D721Med (cell line): ENCODE data around the gene RARB.

Experiments used
- DNase-seq: peaks from one replicate; pipeline ENCODE4 v3.0.0; 2011; ENCODE audit warnings: low spot score; ENCODE audit not compliant: insufficient read length
- FAIRE-seq: peaks from 2 replicates; lab custom pipeline; 2011; peaks lifted over from hg19 to GRCh38; lab: Jason Lieb, UNC
- TF ChIP-seq, protein P1 (sequence below): IDR thresholded peaks from 2 replicates; pipeline ENCODE4 v1.5.1; 2012; ENCODE audit warnings: mild to moderate bottlenecking, control low read depth; ENCODE audit not compliant: insufficient read depth; ENCODE audit errors: missing control alignments

RARB gene

DNA sequence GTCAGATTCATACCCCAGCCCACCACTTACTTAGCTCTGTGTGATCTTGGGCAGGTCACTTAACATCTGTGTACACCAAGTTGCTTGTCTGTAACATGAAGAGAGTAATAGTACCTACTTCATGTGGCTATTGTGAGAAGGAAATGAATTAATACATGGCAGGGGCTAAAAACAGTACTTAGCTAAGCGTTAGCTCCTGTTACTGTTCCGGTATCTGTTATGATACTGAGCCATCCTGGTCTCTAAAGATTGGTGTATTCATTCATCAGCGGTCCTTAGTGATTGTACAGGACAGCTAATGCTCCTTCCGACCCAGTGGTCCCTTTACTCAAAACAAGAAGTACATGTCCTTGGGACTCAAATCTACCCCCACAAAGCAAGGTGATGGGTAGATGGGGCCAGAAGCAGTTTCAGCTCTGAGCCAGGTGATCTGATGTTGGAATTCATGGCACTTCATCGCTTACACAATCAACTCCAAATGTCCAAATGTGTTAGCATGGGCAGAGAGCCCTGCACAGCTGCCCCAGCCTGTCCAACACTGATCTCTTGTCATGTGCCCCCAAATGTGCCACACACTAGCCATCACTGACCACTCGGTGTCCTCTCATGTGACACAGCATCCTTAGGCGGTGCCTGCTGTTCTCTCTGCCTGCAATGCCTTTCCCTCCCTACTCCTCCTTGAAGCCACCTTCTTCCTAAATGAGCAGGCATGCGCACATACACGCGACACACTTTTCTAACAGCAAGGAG is 84.1 kb downstream of the RARB start:
- no peak for DNase-seq
- FAIRE-seq: no peak
- TF ChIP-seq, protein P1, sequence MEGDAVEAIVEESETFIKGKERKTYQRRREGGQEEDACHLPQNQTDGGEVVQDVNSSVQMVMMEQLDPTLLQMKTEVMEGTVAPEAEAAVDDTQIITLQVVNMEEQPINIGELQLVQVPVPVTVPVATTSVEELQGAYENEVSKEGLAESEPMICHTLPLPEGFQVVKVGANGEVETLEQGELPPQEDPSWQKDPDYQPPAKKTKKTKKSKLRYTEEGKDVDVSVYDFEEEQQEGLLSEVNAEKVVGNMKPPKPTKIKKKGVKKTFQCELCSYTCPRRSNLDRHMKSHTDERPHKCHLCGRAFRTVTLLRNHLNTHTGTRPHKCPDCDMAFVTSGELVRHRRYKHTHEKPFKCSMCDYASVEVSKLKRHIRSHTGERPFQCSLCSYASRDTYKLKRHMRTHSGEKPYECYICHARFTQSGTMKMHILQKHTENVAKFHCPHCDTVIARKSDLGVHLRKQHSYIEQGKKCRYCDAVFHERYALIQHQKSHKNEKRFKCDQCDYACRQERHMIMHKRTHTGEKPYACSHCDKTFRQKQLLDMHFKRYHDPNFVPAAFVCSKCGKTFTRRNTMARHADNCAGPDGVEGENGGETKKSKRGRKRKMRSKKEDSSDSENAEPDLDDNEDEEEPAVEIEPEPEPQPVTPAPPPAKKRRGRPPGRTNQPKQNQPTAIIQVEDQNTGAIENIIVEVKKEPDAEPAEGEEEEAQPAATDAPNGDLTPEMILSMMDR: no peak

DNA sequence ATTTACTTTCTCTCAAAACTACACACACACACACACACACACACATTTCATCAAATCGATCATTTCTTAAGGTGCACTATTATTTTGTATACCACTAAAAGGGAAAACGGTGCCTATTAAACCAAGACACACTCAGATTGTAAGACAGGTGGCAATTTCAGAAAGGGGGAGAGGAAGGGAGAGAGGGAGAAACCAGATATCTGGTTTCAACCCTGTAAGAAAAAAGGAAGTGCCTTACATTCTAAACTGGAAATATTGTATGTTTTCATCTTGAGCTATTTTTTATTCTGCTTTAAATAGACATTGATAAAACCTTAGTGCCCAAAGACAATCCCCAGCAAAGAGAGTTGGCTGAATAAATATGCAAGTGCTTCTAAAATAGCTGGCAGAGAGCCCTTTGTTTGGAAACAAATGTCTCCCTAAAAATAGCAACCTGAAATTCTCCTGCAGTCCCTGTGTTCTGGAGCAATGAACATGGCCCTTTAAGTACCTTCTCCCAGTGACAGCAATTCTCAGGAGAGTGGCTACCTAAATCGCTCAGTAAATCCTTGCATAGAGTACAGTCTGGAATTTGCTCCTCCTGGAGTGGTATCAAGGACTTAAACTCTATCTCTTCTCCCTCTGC is 85.7 kb downstream of the RARB start:
- DNase-seq (no peak), FAIRE-seq (no peak)
- TF ChIP-seq, protein P1: no peak

DNA sequence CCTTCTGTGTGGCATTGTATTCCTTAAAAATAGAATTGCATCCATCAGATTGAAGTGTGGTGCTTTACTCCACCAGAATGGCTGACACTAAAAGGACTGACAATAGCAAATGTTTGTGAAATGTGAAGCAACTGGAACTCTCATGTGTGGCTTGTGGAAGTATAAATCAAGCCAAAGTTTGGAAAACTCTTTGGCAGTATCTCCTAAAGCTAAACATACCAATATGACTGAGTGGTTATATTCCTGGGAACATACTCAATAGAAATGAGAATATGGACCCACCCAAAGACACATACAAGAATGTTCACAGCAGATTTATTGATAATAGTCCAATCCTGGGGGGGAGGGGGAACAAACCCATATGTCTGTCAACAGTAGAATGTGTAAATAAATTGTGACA is 87.1 kb downstream of the RARB start:
- DNase-seq (no peak), FAIRE-seq (no peak)
- TF ChIP-seq, protein P1: no peak

DNA sequence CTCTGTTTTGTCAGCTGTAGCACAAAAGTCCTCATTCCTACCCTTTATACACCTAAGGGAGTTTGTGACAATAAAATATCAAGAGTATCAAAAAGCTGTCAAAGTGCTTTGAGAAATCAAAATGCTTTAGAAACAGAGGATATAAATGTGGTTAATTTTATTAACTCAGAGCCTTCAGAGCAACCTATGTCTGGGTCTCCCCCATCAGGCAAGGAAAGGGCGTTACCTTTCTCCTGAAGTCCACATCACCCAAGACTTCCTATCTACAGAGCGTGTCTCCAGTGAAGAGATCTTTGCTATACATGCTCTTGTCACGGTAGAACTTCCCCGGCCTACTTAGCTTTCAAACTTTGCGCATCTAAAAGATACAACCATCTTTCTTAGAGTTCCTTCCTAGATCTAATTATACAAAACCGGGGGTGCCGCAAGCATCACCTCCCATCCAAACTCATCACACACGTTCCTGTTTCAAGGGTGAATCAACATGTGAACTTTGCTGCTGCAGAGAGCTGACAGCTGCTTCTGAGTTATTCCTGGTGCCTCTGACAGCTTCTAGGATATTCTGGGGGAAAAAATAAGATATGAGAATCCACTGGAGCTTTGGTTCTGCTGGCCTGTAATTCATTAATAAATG is 93.0 kb downstream of the RARB start:
- DNase-seq: no peak
- TF ChIP-seq, protein P1: no peak
- no peak for FAIRE-seq

DNA sequence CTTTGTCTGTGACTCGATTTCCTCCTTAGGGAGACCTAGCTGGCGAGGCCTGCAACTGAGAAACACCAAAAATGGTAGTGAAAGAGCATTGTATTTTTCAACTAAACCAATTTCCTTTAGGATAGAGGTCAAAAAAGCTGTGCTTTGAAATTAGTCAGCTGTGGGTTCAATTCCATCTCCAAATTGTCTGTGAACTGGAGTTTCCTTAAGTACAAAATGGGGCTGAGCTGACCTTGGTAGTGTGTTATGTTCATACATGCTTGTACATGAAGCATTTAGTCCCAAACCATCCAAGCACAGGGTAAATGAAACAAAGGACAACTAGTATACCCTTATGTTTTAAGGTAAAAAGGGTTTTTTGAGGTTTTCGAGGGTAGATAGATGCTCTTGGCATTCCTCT is 99.3 kb downstream of the RARB start:
- no peak for FAIRE-seq
- TF ChIP-seq, protein P1: no peak
- no peak for DNase-seq

DNA sequence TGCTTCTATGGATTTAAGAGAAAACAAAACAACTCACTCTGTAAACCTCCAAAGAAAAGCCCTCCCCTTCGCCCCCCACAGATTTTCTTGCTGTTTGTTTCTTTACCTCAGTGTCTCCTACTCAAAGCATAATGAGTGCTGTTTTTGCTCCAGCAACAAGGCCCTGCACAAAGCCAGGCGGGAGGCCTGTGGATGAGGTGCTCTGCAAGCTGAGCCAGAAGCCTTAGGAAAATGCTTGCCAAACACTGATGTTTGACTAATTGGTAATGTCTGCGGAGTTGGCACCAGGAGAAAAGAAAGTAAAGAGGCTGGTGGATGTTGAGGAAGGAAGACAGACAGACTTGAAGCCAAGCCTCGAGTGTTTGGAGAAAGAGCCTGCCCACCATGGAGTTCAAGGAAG is 99.7 kb downstream of the RARB start:
- FAIRE-seq (no peak), DNase-seq (no peak)
- TF ChIP-seq, protein P1: no peak
